Suprapubic skin (tissue), 4 donors: Measurements from ENCODE around the gene PALMD. TPM values are rescaled to one million over a fixed set of nuclear protein-coding genes. Genes with fewer than 3 reads are reported as not detected.

Source experiments
- DNase-seq, 2 donors: peaks; one replicate each; pipeline ENCODE4 v3.0.0-alpha.2; 2019; ENCODE audit warnings: low spot score in 2 of 2
- H3K27ac ChIP-seq: fragments of 200-600 bp; sonication (generic); one replicate; pipeline ENCODE4 v1.5.1; 2019
- H3K27me3 ChIP-seq: fragments of 200-600 bp; sonication (generic); one replicate; pipeline ENCODE4 v1.5.1; 2019
- H3K36me3 ChIP-seq: fragments of 200-600 bp; sonication (generic); one replicate; pipeline ENCODE4 v1.5.1; 2019
- H3K4me1 ChIP-seq: fragments of 200-600 bp; sonication (generic); one replicate; pipeline ENCODE4 v1.5.1; 2019
- H3K4me3 ChIP-seq: fragments of 200-600 bp; sonication (generic); one replicate; pipeline ENCODE4 v1.5.1; 2019; ENCODE audit warnings: mild to moderate bottlenecking
- H3K9me3 ChIP-seq: fragments of 200-600 bp; sonication (generic); one replicate; pipeline ENCODE4 v1.5.1; 2019
- EP300 ChIP-seq: sonication (generic); formaldehyde crosslinking; IDR thresholded peaks from one replicate; pipeline ENCODE4 v1.6.1; 2017; ENCODE audit warnings: antibody characterized with exemption
- POLR2A ChIP-seq, 2 donors: fragments of 450-650 bp; IDR thresholded peaks; one replicate each; pipeline ENCODE4 v1.6.1; 2017; ENCODE audit warnings: antibody characterized with exemption in 2 of 2, mild to moderate bottlenecking in 2 of 2, moderate library complexity in 2 of 2
- POLR2AphosphoS5 ChIP-seq, 3 donors: sonication (generic); formaldehyde crosslinking; IDR thresholded peaks; one replicate each; pipeline ENCODE4 v1.6.1; 2017; ENCODE audit warnings: antibody characterized with exemption in 3 of 3
- WGBS: methylation state at CpG from one replicate; pipeline ENCODE4 v1.1.5; 2018; 5-methylcytosine and 5-hydroxymethylcytosine counted together
- total RNA-seq, 4 donors: library from RNA; depleted of rRNA; stranded (reverse); fragments of >200 nt; gene quantifications; one replicate each; pipeline ENCODE4 v1.1.0, GENCODE V29; 2016
- TF ChIP-seq, protein P1 (sequence below), 2 donors: fragments of 200-600 bp in 1 of 2; fragments of 450-650 bp in 1 of 2; sonication (generic) in 1 of 2; IDR thresholded peaks; one replicate each; pipeline ENCODE4 v1.5.1; 2016 to 2019; ENCODE audit warnings: antibody characterized with exemption in 2 of 2, mild to moderate bottlenecking in 1 of 2, moderate library complexity in 1 of 2

PALMD gene
- total RNA-seq, 4 donors from 2014 or later: 111 to 183 (median 138) TPM

DNA sequence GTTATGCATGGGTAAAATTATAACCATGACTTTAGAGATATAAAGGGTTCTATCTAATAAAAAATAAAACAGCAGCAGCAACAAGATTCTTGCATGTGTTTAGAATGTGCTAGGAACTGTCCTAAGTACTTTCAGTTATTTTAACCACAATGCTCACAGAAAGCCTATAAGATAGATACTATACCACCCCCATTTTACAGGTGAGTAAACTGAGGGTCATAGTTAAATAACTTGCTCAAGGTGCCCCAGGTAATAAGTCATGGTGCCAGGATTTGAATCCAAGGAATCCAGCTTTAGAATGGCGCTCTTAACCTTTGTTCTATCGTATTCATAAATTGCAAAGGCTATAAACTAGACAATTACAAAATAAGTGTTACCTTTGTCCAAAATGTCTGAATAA lies 67.1 kb downstream of the PALMD start:
- Histone ChIP-seq H3K27ac (no peak overlapping the region), H3K9me3 (no peaks in the 10 kb centered on the region), H3K4me3 (no peak overlapping the region), H3K4me1 (no peaks in the 10 kb centered on the region), H3K36me3 (peaks cover 74% of the 10 kb centered on the region), H3K27me3 (no peaks in the 10 kb centered on the region)
- TF ChIP-seq POLR2AphosphoS5 (IDR thresholded peaks at IDR 0.05): no peak
- no peak for TF ChIP-seq POLR2A (IDR thresholded peaks at IDR 0.05)
- TF ChIP-seq, protein P1, sequence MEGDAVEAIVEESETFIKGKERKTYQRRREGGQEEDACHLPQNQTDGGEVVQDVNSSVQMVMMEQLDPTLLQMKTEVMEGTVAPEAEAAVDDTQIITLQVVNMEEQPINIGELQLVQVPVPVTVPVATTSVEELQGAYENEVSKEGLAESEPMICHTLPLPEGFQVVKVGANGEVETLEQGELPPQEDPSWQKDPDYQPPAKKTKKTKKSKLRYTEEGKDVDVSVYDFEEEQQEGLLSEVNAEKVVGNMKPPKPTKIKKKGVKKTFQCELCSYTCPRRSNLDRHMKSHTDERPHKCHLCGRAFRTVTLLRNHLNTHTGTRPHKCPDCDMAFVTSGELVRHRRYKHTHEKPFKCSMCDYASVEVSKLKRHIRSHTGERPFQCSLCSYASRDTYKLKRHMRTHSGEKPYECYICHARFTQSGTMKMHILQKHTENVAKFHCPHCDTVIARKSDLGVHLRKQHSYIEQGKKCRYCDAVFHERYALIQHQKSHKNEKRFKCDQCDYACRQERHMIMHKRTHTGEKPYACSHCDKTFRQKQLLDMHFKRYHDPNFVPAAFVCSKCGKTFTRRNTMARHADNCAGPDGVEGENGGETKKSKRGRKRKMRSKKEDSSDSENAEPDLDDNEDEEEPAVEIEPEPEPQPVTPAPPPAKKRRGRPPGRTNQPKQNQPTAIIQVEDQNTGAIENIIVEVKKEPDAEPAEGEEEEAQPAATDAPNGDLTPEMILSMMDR (IDR thresholded peaks at IDR 0.05): no peak
- no peak for TF ChIP-seq EP300
- DNase-seq: no peak
- WGBS: 95% methylated on average over 2 of the region's 2 CpGs

DNA sequence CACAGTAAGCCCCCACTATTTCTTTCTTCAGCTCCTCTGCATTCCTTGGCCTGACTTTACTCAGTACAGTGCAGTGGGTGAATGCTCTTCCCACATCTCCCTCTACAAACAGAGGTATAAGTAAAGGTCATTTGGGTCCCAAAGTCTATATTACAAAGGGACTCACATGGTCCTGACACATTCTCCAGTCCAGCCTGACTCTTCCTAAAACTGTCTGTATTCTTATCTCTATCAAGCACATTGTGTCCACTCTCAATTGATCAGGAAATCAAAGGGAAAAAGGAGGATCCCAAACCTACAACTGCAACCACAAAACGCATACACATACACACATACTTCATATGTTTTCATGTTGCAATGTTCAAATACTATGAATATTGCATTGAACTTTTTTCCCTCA lies 71.1 kb downstream of the PALMD start:
- Histone ChIP-seq H3K27ac (no peak overlapping the region), H3K4me3 (no peak overlapping the region), H3K36me3 (peaks cover 45% of the 10 kb centered on the region), H3K4me1 (no peaks in the 10 kb centered on the region), H3K9me3 (no peaks in the 10 kb centered on the region), H3K27me3 (no peaks in the 10 kb centered on the region)
- DNase-seq: no peak
- WGBS: 96% methylated on average over 1 of the region's 1 CpG
- TF ChIP-seq EP300 (no peak), POLR2A (IDR thresholded peaks at IDR 0.05) (no peak), POLR2AphosphoS5 (IDR thresholded peaks at IDR 0.05) (no peak)
- TF ChIP-seq, protein P1 (IDR thresholded peaks at IDR 0.05): no peak

DNA sequence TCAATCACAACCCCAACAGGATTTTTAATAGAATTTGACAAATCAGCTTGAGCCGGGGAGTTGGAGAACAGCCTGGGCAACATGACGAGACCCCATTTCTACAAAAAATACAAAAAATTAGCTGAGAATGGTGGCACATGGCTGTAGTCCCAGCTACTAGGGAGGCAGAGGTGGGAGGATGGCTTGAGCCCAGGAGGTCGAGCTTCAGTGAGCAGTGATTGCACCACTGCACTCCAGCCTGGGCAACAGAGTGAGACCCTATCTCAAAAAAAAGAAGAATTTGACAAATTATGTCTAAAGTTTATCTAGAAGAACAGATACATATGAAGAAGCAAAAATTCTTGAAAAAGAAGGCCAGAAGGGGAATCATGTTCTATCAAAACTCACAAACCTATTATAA lies 77.3 kb downstream of the PALMD start:
- Histone ChIP-seq H3K27ac (no peak overlapping the region), H3K36me3 (peaks cover 20% of the 10 kb centered on the region), H3K4me3 (no peak overlapping the region), H3K27me3 (no peaks in the 10 kb centered on the region), H3K9me3 (no peaks in the 10 kb centered on the region), H3K4me1 (no peaks in the 10 kb centered on the region)
- DNase-seq: no peak
- 98% methylated on average over 3 of the region's 3 CpGs for WGBS
- TF ChIP-seq POLR2A (IDR thresholded peaks at IDR 0.05): no peak
- TF ChIP-seq, protein P1 (IDR thresholded peaks at IDR 0.05): no peak
- TF ChIP-seq EP300: no peak
- TF ChIP-seq POLR2AphosphoS5 (IDR thresholded peaks at IDR 0.05): no peak

DNA sequence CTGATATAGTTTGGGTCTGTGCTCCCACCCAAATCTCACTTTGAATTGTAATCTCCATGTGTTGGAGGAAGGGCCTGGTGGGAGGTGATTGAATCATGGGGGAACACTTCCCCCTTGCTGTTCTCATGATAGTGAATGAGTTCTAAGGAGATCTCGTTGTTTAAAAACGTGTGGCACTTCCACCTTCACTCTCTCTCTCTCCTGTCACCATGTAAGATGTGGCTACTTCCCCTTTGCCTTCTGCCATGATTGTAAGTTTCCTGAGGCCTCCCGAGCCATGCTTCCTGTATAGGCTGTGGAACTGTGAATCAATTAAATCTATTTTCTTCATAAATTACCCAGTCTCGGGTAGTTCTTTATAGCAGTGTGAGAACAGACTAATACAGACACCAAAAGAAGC lies 80.1 kb downstream of the PALMD start:
- Histone ChIP-seq H3K4me3 (no peak overlapping the region), H3K9me3 (no peaks in the 10 kb centered on the region), H3K27ac (no peak overlapping the region), H3K27me3 (no peaks in the 10 kb centered on the region), H3K4me1 (no peaks in the 10 kb centered on the region), H3K36me3 (peaks cover 27% of the 10 kb centered on the region)
- WGBS: 72% methylated on average over 4 of the region's 4 CpGs
- TF ChIP-seq, protein P1 (IDR thresholded peaks at IDR 0.05): no peak
- TF ChIP-seq POLR2A (IDR thresholded peaks at IDR 0.05): no peak
- TF ChIP-seq POLR2AphosphoS5 (IDR thresholded peaks at IDR 0.05): no peak
- no peak for TF ChIP-seq EP300
- DNase-seq: no peak

DNA sequence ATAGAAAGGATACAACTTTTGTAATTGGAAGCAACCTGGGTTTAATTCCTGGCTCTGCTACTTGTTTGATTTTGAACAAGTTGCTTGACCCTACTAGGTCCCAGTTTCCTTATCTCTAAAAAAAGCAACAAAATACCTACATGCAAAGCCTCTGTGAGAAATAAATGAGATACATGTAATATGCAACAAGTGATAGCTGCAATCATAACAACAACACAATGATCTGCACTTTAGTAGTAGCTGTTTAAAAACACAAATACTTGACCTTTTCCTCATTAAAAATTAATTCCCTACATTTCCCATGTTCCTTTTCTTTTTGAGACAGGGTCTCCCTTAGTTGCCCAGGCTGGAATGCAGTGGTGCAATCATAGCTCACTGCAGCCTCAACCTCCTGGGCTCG lies 80.5 kb downstream of the PALMD start:
- TF ChIP-seq POLR2AphosphoS5 (IDR thresholded peaks at IDR 0.05) (no peak), POLR2A (IDR thresholded peaks at IDR 0.05) (no peak), EP300 (no peak)
- TF ChIP-seq, protein P1 (IDR thresholded peaks at IDR 0.05): no peak
- DNase-seq: no peak
- Histone ChIP-seq H3K4me1 (no peaks in the 10 kb centered on the region), H3K36me3 (peaks cover 27% of the 10 kb centered on the region), H3K27ac (no peak overlapping the region), H3K9me3 (no peaks in the 10 kb centered on the region), H3K27me3 (no peaks in the 10 kb centered on the region), H3K4me3 (no peak overlapping the region)
- 100% methylated on average over 1 of the region's 1 CpG for WGBS
